GM21390 (cell line): Measurements from ENCODE around the gene LGALS3.
"Not testable (repeated sequence)": the region's sequence is repeated elsewhere in the genome, so short reads cannot be mapped to it uniquely, and the experiment has no call there.

ENCODE experiments used
- ATAC-seq: cut with Tn5 transposase; IDR thresholded peaks from one replicate; pipeline ENCODE4 v1.9.1; 2021; ENCODE audit not compliant: unreplicated experiment

Gene LGALS3

GRCh38 chr14:55129086-55129427 is at the start of gene LGALS3:
Gene LGALS3, plus strand, starts transcription at chr14:55129252. Its CDS starts 8,122 bp downstream, at chr14:55137374.
- peak; percentile 71 for ATAC-seq

- not testable (repeated sequence) for ATAC-seq
These were observed 49.1 kb upstream of the LGALS3 start for GRCh38 chr14:55079961-55080360.

- ATAC-seq = no peak
These were observed 44.5 kb upstream of the LGALS3 start for GRCh38 chr14:55084401-55085059.

GRCh38 chr14:55085060-55085660 is 43.9 kb upstream of the LGALS3 start:
- ATAC-seq = no peak

- no peak for ATAC-seq
These were observed 42.1 kb upstream of the LGALS3 start for GRCh38 chr14:55086938-55087337.

GRCh38 chr14:55088356-55088755 is 40.7 kb upstream of the LGALS3 start:
- ATAC-seq = no peak

GRCh38 chr14:55092341-55092740 is 36.7 kb upstream of the LGALS3 start:
- no peak for ATAC-seq

GRCh38 chr14:55094292-55095157 is 34.5 kb upstream of the LGALS3 start:
- ATAC-seq = no peak

GRCh38 chr14:55097881-55098560 is 31.0 kb upstream of the LGALS3 start:
- ATAC-seq = peak; percentile 60

GRCh38 chr14:55098561-55098898 is 30.5 kb upstream of the LGALS3 start:
- ATAC-seq = no peak

GRCh38 chr14:55099756-55100155 is 29.3 kb upstream of the LGALS3 start:
- ATAC-seq = no peak

- ATAC-seq = no peak
These were observed 27.4 kb upstream of the LGALS3 start for GRCh38 chr14:55101698-55102097.

- ATAC-seq = peak; percentile 63
These were observed 26.9 kb upstream of the LGALS3 start for GRCh38 chr14:55102141-55102621.

GRCh38 chr14:55103005-55103640 is 25.9 kb upstream of the LGALS3 start:
- peak; percentile 36 for ATAC-seq

GRCh38 chr14:55103971-55104954 is 24.8 kb upstream of the LGALS3 start:
- ATAC-seq = no peak

GRCh38 chr14:55105991-55106390 is 23.1 kb upstream of the LGALS3 start:
- no peak for ATAC-seq

GRCh38 chr14:55107766-55108554 is 21.1 kb upstream of the LGALS3 start:
- no peak for ATAC-seq

GRCh38 chr14:55109836-55110235 is 19.2 kb upstream of the LGALS3 start:
- no peak for ATAC-seq
